PC-9 (cell line): ENCODE measurements around the gene CRACDL. TPM values are rescaled to one million over a fixed set of nuclear protein-coding genes. Genes with fewer than 3 reads are reported as not detected.

Source experiments
- BruUV-seq: library from RNA; stranded (reverse); fragments of 400-500 nt; replicated peaks from 2 replicates; lab custom pipeline; 2021; lab: Mats Ljungman, UMichigan
- CTCF ChIA-PET: fragments of 300-600 bp; sonication (Branson Sonifier 250); formaldehyde crosslinking; loops from one replicate; lab custom pipeline; 2022; ENCODE audit warnings: antibody characterized with exemption; lab: Charles Lee
- POLR2A ChIA-PET: fragments of 300-600 bp; sonication (Branson Sonifier 250); formaldehyde crosslinking; loops from one replicate; lab custom pipeline; 2022; ENCODE audit warnings: antibody characterized with exemption; ENCODE audit not compliant: unreplicated experiment; lab: Charles Lee
- DNase-seq, 2 experiments: peaks; one replicate each; pipeline versions ENCODE4 v3.0.0 to v3.0.0-alpha.2; 2015 to 2022; ENCODE audit warnings: mixed read lengths in 1 of 2
- H2AFZ ChIP-seq: fragments of 200-600 bp; sonication (generic); 2 replicates; pipeline ENCODE4 v1.8.1; 2017; ENCODE audit warnings: antibody characterized with exemption
- H3F3A ChIP-seq: fragments of 200-600 bp; sonication (generic); 2 replicates; pipeline ENCODE4 v1.8.1; 2017; ENCODE audit warnings: antibody characterized with exemption, mild to moderate bottlenecking, low read depth; ENCODE audit not compliant: insufficient read depth
- H3K27ac ChIP-seq: fragments of 200-600 bp; sonication (generic); 2 replicates; pipeline ENCODE4 v1.6.1; 2016; ENCODE audit warnings: mixed run types
- H3K27me3 ChIP-seq: fragments of 200-600 bp; sonication (generic); 2 replicates; pipeline ENCODE4 v1.6.1; 2016; ENCODE audit warnings: low read depth, mixed run types; ENCODE audit not compliant: insufficient read depth
- H3K36me3 ChIP-seq: fragments of 200-600 bp; sonication (generic); 2 replicates; pipeline ENCODE4 v1.6.1; 2016; ENCODE audit warnings: low read depth, mixed run types
- H3K4me1 ChIP-seq: fragments of 200-600 bp; sonication (generic); replicated peaks from 2 replicates; pipeline ENCODE4 v1.6.1; 2016; ENCODE audit warnings: mixed run types; ENCODE audit not compliant: insufficient read depth
- H3K4me2 ChIP-seq: fragments of 200-600 bp; sonication (generic); 2 replicates; pipeline ENCODE4 v1.6.1; 2017; ENCODE audit warnings: mixed run types
- H3K4me3 ChIP-seq: fragments of 200-600 bp; sonication (generic); 2 replicates; pipeline ENCODE4 v1.6.1; 2016; ENCODE audit warnings: mixed run types
- H3K79me2 ChIP-seq: fragments of 200-600 bp; sonication (generic); 2 replicates; pipeline ENCODE4 v1.6.1; 2017; ENCODE audit warnings: low read depth, mixed run types
- H3K9me2 ChIP-seq: fragments of 200-600 bp; sonication (generic); 2 replicates; pipeline ENCODE4 v1.8.1; 2017; ENCODE audit warnings: mild to moderate bottlenecking; ENCODE audit not compliant: insufficient read depth
- H3K9me3 ChIP-seq: fragments of 200-600 bp; sonication (generic); 2 replicates; pipeline ENCODE4 v1.8.1; 2016; ENCODE audit warnings: low read depth; ENCODE audit not compliant: insufficient read depth
- H4K20me1 ChIP-seq: fragments of 200-600 bp; sonication (generic); 2 replicates; pipeline ENCODE4 v1.8.1; 2017; ENCODE audit not compliant: insufficient read depth
- CTCF ChIP-seq: fragments of 200-600 bp; sonication (generic); conservative IDR thresholded peaks from 2 replicates; pipeline ENCODE4 v1.6.1; 2017; ENCODE audit warnings: mixed run types, antibody characterized with exemption, mild to moderate bottlenecking, moderate library complexity
- EZH2 ChIP-seq: fragments of 200-600 bp; sonication (generic); IDR thresholded peaks from 2 replicates; pipeline ENCODE4 v1.8.0; 2017; ENCODE audit warnings: antibody characterized with exemption, low read depth
- intact Hi-C: fragments of 100-400 bp; cut with micrococcal nuclease; formaldehyde crosslinking; loops from one replicate; pipeline ENCODE4 v1.10.0; 2022; ENCODE audit not compliant: unreplicated experiment
- total RNA-seq: library from RNA; stranded (reverse); gene quantifications from 2 replicates; pipeline ENCODE4 v1.2.3, GENCODE V29; 2021

CRACDL gene
- total RNA-seq, 1 experiment from 2014 or later = 33.7 TPM

- intact Hi-C loops = no loop called here
- H3K27me3 ChIP-seq = no peaks in the 10 kb centered on the region
- H2AFZ ChIP-seq = no peak overlapping the region
- peaks cover 9% of the 10 kb centered on the region; the same call in 1 of the 2 replicates for H3F3A ChIP-seq
- H3K4me2 ChIP-seq = peak overlapping the region; percentile 40
- POLR2A ChIA-PET = interaction anchor here (0.6 kb wide), 1 partner anchor 40 kb away, joined by 3 read pairs; no protein-coding TSS in a partner anchor
- H3K36me3 ChIP-seq = no peaks in the 10 kb centered on the region; the same call in 1 of the 2 replicates
- peak in 1 of 2 experiments; percentile 96 for DNase-seq
- no peaks in the 10 kb centered on the region for H4K20me1 ChIP-seq
- BruUV-seq = no TSS peak
- H3K4me1 ChIP-seq = peaks cover 39% of the 10 kb centered on the region
- no peaks in the 10 kb centered on the region for H3K9me3 ChIP-seq
- H3K4me3 ChIP-seq = no peak overlapping the region
- H3K9me2 ChIP-seq = no peaks in the 10 kb centered on the region
- TF ChIP-seq EZH2 (no peak), CTCF (no peak)
- CTCF ChIA-PET = no interaction called here
- H3K27ac ChIP-seq = peak overlapping the region; percentile 76
- no peaks in the 10 kb centered on the region for H3K79me2 ChIP-seq
These were observed 107.1 kb downstream of the CRACDL start for GRCh38 chr2:98828793-98829371.

- no peaks in the 10 kb centered on the region for H3K79me2 ChIP-seq
- intact Hi-C loops = no loop called here
- H3F3A ChIP-seq = peaks cover 12% of the 10 kb centered on the region; the same call in 1 of the 2 replicates
- H3K36me3 ChIP-seq = no peaks in the 10 kb centered on the region; the same call in 1 of the 2 replicates
- no peaks in the 10 kb centered on the region for H3K9me2 ChIP-seq
- H3K4me1 ChIP-seq = peaks cover 39% of the 10 kb centered on the region
- H3K4me2 ChIP-seq = peak overlapping the region; percentile 37
- peak overlapping the region; percentile 76 for H3K27ac ChIP-seq
- no TSS peak for BruUV-seq
- H3K4me3 ChIP-seq = no peak overlapping the region
- H2AFZ ChIP-seq = no peak overlapping the region
- H3K9me3 ChIP-seq = no peaks in the 10 kb centered on the region
- DNase-seq = no peak
- no peaks in the 10 kb centered on the region for H4K20me1 ChIP-seq
- POLR2A ChIA-PET = no interaction called here
- CTCF ChIA-PET = no interaction called here
- no peaks in the 10 kb centered on the region for H3K27me3 ChIP-seq
- TF ChIP-seq EZH2 (no peak), CTCF (no peak)
These were observed 107.7 kb downstream of the CRACDL start for GRCh38 chr2:98828369-98828744.

- no peak overlapping the region for H2AFZ ChIP-seq
- ChIA-PET POLR2A (no interaction called here), CTCF (no interaction called here)
- no peaks in the 10 kb centered on the region for H3K9me2 ChIP-seq
- no peaks in the 10 kb centered on the region for H3K9me3 ChIP-seq
- no peak overlapping the region for H3K4me3 ChIP-seq
- DNase-seq = no peak
- intact Hi-C loops = no loop called here
- H3K36me3 ChIP-seq = no peaks in the 10 kb centered on the region; the same call in 1 of the 2 replicates
- peaks cover 12% of the 10 kb centered on the region; the same call in 1 of the 2 replicates for H3F3A ChIP-seq
- no peaks in the 10 kb centered on the region for H4K20me1 ChIP-seq
- TF ChIP-seq CTCF = no peak
- TF ChIP-seq EZH2 = no peak
- peak overlapping the region; percentile 37 for H3K4me2 ChIP-seq
- no TSS peak for BruUV-seq
- no peak overlapping the region for H3K27ac ChIP-seq
- H3K27me3 ChIP-seq = no peaks in the 10 kb centered on the region
- H3K4me1 ChIP-seq = peaks cover 39% of the 10 kb centered on the region
- H3K79me2 ChIP-seq = no peaks in the 10 kb centered on the region
These were observed 108.2 kb downstream of the CRACDL start for GRCh38 chr2:98827625-98828368.
